Upper lobe of right lung (tissue), 1 donor: ENCODE measurements around the gene MASP1. TPM values are rescaled to one million over a fixed set of nuclear protein-coding genes. Genes with fewer than 3 reads are reported as not detected.

Experiments
- ATAC-seq: fragments of 200-7000 bp; cut with Tn5 transposase; one replicate; pipeline ENCODE4 v1.9.1; 2020; ENCODE audit warnings: mild to moderate bottlenecking, moderate library complexity
- DNase-seq: peaks from one replicate; pipeline ENCODE4 v3.0.0-alpha.2; 2020
- H3K27ac ChIP-seq: fragments of 200-600 bp; one replicate; pipeline ENCODE4 v1.8.0; 2022
- H3K27me3 ChIP-seq: fragments of 200-600 bp; one replicate; pipeline ENCODE4 v1.8.0; 2022; ENCODE audit warnings: mild to moderate bottlenecking
- H3K36me3 ChIP-seq: fragments of 200-600 bp; one replicate; pipeline ENCODE4 v1.8.0; 2022
- H3K4me1 ChIP-seq: fragments of 200-600 bp; one replicate; pipeline ENCODE4 v1.8.0; 2022
- H3K4me3 ChIP-seq: fragments of 200-600 bp; one replicate; pipeline ENCODE4 v1.8.0; 2022; ENCODE audit warnings: mild to moderate bottlenecking
- H3K9me3 ChIP-seq: fragments of 200-600 bp; one replicate; pipeline ENCODE4 v1.8.0; 2022
- intact Hi-C: fragments of 100-400 bp; cut with DNase I; formaldehyde crosslinking; loops from one replicate; pipeline ENCODE4 v1.11.0; 2022
- total RNA-seq: library from RNA; stranded (reverse); fragmentation: NEBNext Ultra II Directional; extraction: Animal tissue kit (Norgen Biotek cat#: 25700); gene quantifications from one replicate; pipeline ENCODE4 v1.2.1, GENCODE V29; 2021
- TF ChIP-seq, protein P1 (sequence below): fragments of 200-600 bp; IDR thresholded peaks from one replicate; pipeline ENCODE4 v1.8.0; 2022; ENCODE audit warnings: antibody characterized with exemption
- donor health status: DM: no; HTN: yes; CAD: no; lungs with severe emphysema.

Gene MASP1
- total RNA-seq, 1 donor from 2014 or later = 5.9 TPM

DNA sequence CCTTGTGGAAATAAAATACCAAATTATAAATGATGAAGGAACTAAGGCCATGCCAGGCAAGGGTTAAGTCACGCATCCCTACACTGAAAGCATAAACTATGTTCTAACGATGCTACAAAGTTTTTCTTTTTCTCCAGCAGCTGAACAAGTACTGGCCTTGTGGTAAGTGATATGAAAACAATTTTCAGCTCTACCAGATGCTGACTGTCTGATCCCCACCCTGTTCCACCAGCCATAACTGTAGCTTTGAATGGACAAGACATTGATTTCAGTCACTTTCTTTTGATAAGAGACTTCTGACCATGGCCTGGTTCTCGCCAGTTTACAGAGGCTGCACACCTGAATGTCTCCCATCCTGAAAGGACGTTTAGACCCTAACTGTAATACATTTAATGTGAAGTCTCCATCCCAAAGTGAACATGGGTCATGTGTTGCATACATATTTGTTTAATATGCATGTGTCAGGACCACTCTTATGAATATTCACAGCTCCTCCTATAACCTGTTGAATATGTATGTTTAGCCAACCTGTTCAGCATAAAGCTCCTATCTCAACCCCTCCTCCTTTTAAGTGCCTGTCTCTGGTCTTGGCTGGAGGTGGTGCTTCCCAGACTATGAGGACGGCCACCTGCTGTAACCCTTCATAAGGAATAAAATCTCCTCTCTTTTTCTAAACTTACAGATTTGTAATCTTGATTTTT lies 33.4 kb downstream of the MASP1 start:
- TF ChIP-seq, protein P1, sequence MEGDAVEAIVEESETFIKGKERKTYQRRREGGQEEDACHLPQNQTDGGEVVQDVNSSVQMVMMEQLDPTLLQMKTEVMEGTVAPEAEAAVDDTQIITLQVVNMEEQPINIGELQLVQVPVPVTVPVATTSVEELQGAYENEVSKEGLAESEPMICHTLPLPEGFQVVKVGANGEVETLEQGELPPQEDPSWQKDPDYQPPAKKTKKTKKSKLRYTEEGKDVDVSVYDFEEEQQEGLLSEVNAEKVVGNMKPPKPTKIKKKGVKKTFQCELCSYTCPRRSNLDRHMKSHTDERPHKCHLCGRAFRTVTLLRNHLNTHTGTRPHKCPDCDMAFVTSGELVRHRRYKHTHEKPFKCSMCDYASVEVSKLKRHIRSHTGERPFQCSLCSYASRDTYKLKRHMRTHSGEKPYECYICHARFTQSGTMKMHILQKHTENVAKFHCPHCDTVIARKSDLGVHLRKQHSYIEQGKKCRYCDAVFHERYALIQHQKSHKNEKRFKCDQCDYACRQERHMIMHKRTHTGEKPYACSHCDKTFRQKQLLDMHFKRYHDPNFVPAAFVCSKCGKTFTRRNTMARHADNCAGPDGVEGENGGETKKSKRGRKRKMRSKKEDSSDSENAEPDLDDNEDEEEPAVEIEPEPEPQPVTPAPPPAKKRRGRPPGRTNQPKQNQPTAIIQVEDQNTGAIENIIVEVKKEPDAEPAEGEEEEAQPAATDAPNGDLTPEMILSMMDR = no peak
- Histone ChIP-seq H3K4me3 (no peak overlapping the region), H3K27ac (no peak overlapping the region), H3K4me1 (peaks cover 3% of the 10 kb centered on the region), H3K36me3 (no peaks in the 10 kb centered on the region), H3K9me3 (no peaks in the 10 kb centered on the region), H3K27me3 (no peaks in the 10 kb centered on the region)
- DNase-seq (no peak), ATAC-seq (no peak)
- intact Hi-C loops = no loop called here

DNA sequence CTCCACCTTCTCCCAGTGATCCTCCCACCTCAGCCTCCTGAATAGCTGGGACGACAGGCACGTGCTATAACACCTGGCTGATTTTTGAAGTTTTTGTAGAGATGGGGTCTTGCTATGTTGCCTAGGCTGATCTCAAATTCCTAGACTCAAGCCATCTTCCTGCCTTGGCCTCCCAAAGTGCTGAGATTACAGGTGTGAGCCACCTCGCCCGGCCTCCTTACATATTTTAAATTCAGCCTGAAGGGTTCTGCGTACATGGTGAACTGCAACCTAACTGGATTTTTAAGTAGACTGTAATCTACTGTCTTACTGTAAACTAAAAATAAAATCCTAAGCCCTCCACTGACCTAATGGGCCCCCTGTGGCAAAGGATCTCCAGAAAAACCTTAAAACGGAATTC lies 34.1 kb downstream of the MASP1 start:
- ATAC-seq (no peak), DNase-seq (no peak)
- intact Hi-C loops = no loop called here
- no peak overlapping the region for H3K4me3 ChIP-seq
- no peak overlapping the region for H3K27ac ChIP-seq
- H3K27me3 ChIP-seq = no peaks in the 10 kb centered on the region
- H3K9me3 ChIP-seq = no peaks in the 10 kb centered on the region
- H3K4me1 ChIP-seq = no peaks in the 10 kb centered on the region
- TF ChIP-seq, protein P1 = no peak
- no peaks in the 10 kb centered on the region for H3K36me3 ChIP-seq

- intact Hi-C loops = no loop called here
- TF ChIP-seq, protein P1 = no peak
- no peak overlapping the region for H3K4me3 ChIP-seq
Observed at GRCh38 chr3:187256051-187256616, 35.4 kb downstream of the MASP1 start.

DNA sequence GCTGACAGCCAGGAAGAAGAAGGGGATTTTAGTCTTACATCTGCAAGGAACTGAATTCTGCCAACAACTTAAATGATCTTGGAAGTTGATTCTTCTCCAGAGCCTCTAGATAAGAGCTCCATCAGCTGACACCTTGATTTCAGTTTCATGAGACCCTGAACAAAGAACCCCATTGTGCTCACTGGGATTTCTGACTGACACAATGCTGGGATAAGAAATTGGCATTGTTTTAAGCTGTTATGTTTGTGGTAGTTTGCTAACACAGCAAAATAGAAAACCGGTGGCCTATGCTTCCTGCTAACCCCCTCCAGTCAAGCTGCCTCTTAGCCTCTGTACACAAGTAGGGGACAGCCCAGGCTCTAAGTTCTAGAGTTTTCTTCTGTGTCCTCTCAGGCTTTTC lies 36.2 kb downstream of the MASP1 start:
- Histone ChIP-seq H3K4me1 (no peaks in the 10 kb centered on the region), H3K27ac (no peak overlapping the region), H3K36me3 (no peaks in the 10 kb centered on the region), H3K27me3 (no peaks in the 10 kb centered on the region), H3K9me3 (no peaks in the 10 kb centered on the region), H3K4me3 (no peak overlapping the region)
- DNase-seq = no peak
- intact Hi-C loops = no loop called here
- ATAC-seq = no peak
- TF ChIP-seq, protein P1 = no peak

More at GRCh38 chr3:187256051-187256616, 35.4 kb downstream of the MASP1 start:
- DNase-seq (no peak), ATAC-seq (no peak)
- Histone ChIP-seq H3K27ac (no peak overlapping the region), H3K9me3 (no peaks in the 10 kb centered on the region), H3K4me1 (no peaks in the 10 kb centered on the region), H3K27me3 (no peaks in the 10 kb centered on the region), H3K36me3 (no peaks in the 10 kb centered on the region)

DNA sequence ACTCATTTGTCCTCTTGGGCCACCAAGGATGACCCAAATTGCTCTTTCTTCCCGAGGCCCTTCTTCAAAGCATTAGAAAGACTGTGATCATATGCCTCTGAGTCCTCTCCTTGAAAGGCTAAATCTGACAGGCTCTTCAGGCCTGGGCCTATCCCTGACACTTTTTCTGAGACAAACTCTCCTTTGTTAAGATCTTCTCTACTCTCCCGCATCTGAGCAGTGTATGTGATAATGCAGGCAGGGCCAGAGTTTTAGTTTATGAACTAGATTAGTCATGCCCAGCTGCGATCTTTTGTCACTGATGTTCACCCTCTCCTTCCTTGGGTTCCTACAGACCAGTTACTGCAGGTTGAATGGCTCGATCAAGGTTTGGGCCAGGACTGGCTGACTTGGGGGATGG lies 39.2 kb downstream of the MASP1 start:
- intact Hi-C loops = no loop called here
- no peak overlapping the region for H3K4me3 ChIP-seq
- no peak for ATAC-seq

More for the DNA sequence above, 39.2 kb downstream of the MASP1 start:
- H3K27me3 ChIP-seq = no peaks in the 10 kb centered on the region
- TF ChIP-seq, protein P1 = no peak
- DNase-seq = no peak
- H3K36me3 ChIP-seq = no peaks in the 10 kb centered on the region
- H3K4me1 ChIP-seq = no peaks in the 10 kb centered on the region
- H3K27ac ChIP-seq = no peak overlapping the region
- H3K9me3 ChIP-seq = no peaks in the 10 kb centered on the region
